GM12878 (cell line): ENCODE data around the gene SLC25A36. TPM values are rescaled to one million over a fixed set of nuclear protein-coding genes. Genes with fewer than 3 reads are reported as not detected.

Source experiments
- ATAC-seq: fragments of 200-7000 bp; cut with Tn5 transposase; 3 replicates; pipeline ENCODE4 v1.9.1; 2020; ENCODE audit warnings: mild to moderate bottlenecking, moderate library complexity
- Bru-seq: library from RNA; stranded (reverse); fragments of 400-500 nt; gene quantifications from one replicate; lab custom pipeline; 2021; lab: Mats Ljungman, UMichigan
- BruChase-seq, 2 experiments: library from RNA; stranded (reverse); fragments of 400-500 nt; gene quantifications; one replicate each; lab custom pipeline; 2021; lab: Mats Ljungman, UMichigan
- BruUV-seq: library from RNA; stranded (reverse); fragments of 400-500 nt; replicated peaks from 2 replicates; lab custom pipeline; 2021; lab: Mats Ljungman, UMichigan
- CTCF ChIA-PET: fragments of 300-600 bp; sonication (Branson Sonifier 250); formaldehyde crosslinking; extraction: SDS; loops from one replicate; lab custom pipeline; 2021; ENCODE audit warnings: inconsistent platforms; lab: Yijun Ruan, JAX
- POLR2A ChIA-PET: fragments of 350-600 bp; formaldehyde crosslinking; extraction: SDS; loops from one replicate; lab custom pipeline; 2021; ENCODE audit warnings: inconsistent platforms; lab: Charles Lee
- RAD21 ChIA-PET: fragments of 300-600 bp; sonication (Branson Sonifier 250); formaldehyde crosslinking; loops from one replicate; lab custom pipeline; 2023; ENCODE audit warnings: antibody characterized with exemption; ENCODE audit not compliant: unreplicated experiment; lab: Charles Lee
- SMC1A ChIA-PET: fragments of 300-600 bp; sonication (Branson Sonifier 250); formaldehyde crosslinking; loops from one replicate; lab custom pipeline; 2023; ENCODE audit not compliant: unreplicated experiment, uncharacterized antibody; lab: Charles Lee
- DNase-seq: peaks from one replicate; pipeline ENCODE4 v3.0.0-alpha.2; 2011; ENCODE audit warnings: low read depth, low spot score
- FAIRE-seq: peaks from 3 replicates; lab custom pipeline; 2011; peaks lifted over from hg19 to GRCh38; lab: Jason Lieb, UNC
- H2AFZ ChIP-seq: 2 replicates; pipeline ENCODE4 v1.6.0; 2011; ENCODE audit warnings: low read depth, low read length, control low read depth; ENCODE audit not compliant: control insufficient read depth
- H3K27ac ChIP-seq: 2 replicates; pipeline ENCODE4 v1.5.1; 2011; ENCODE audit warnings: control low read depth; ENCODE audit not compliant: control insufficient read depth, insufficient read depth
- H3K27me3 ChIP-seq, 2 experiments: replicated peaks in 1 of 2; 2 replicates each; pipeline versions ENCODE4 v1.6.0 to v1.6.1; 2011; ENCODE audit warnings: low read length in 1 of 2; ENCODE audit not compliant: control insufficient read depth in 2 of 2, insufficient read depth in 2 of 2
- H3K36me3 ChIP-seq, 2 experiments: 2 replicates each; pipeline ENCODE4 v1.5.1; 2011; ENCODE audit warnings: low read length in 1 of 2; ENCODE audit not compliant: control insufficient read depth in 2 of 2, insufficient read depth in 2 of 2
- H3K4me1 ChIP-seq: 2 replicates; pipeline ENCODE4 v1.6.1; 2011; ENCODE audit warnings: mild to moderate bottlenecking, low read length, moderate library complexity, mixed read lengths; ENCODE audit not compliant: control insufficient read depth, insufficient read depth
- H3K4me2 ChIP-seq: 2 replicates; pipeline ENCODE4 v1.6.0; 2011; ENCODE audit warnings: control low read depth; ENCODE audit not compliant: control insufficient read depth, insufficient read depth
- H3K4me3 ChIP-seq: fragments of 200-600 bp; sonication (generic); 2 replicates; pipeline ENCODE4 v1.5.1; 2016
- H3K79me2 ChIP-seq: 2 replicates; pipeline ENCODE4 v1.6.0; 2011; ENCODE audit warnings: low read length; ENCODE audit not compliant: control insufficient read depth, insufficient read depth
- H3K9ac ChIP-seq: 2 replicates; pipeline ENCODE4 v1.8.0; 2011; ENCODE audit warnings: low read length, control low read depth, mixed read lengths; ENCODE audit not compliant: control insufficient read depth, insufficient read depth
- H3K9me3 ChIP-seq: replicated peaks from 3 replicates; pipeline ENCODE4 v1.5.1; 2011; ENCODE audit warnings: mild to moderate bottlenecking, low read length; ENCODE audit not compliant: control insufficient read depth, insufficient read depth
- H4K20me1 ChIP-seq: 2 replicates; pipeline ENCODE4 v1.6.0; 2011; ENCODE audit not compliant: control insufficient read depth, insufficient read depth
- ATF3 ChIP-seq: IDR thresholded peaks from 2 replicates; pipeline ENCODE4 v1.6.1; 2011; ENCODE audit warnings: low read depth, mild to moderate bottlenecking, low read length, moderate library complexity, borderline replicate concordance; ENCODE audit errors: extremely low read depth
- BHLHE40 ChIP-seq, 2 experiments: fragments of 450-650 bp in 1 of 2; IDR thresholded peaks; 2 replicates each; pipeline ENCODE4 v1.6.1; 2011 to 2017; ENCODE audit warnings: low read depth in 2 of 2, borderline replicate concordance in 1 of 2, improper control_type of control experiment in 1 of 2, low read length in 1 of 2, mild to moderate bottlenecking in 1 of 2
- BRCA1 ChIP-seq: IDR thresholded peaks from 2 replicates; pipeline ENCODE4 v1.6.1; 2011; ENCODE audit warnings: low read depth, low read length, improper control_type of control experiment
- CREM ChIP-seq: IDR thresholded peaks from 2 replicates; pipeline ENCODE4 v1.6.1; 2014; ENCODE audit warnings: antibody characterized with exemption, low read depth
- EED ChIP-seq: sonication (generic); IDR thresholded peaks from 2 replicates; pipeline ENCODE4 v1.6.1; 2016; ENCODE audit warnings: antibody characterized with exemption, low read depth
- FOXK2 ChIP-seq: fragments of 450-650 bp; IDR thresholded peaks from 2 replicates; pipeline ENCODE4 v1.6.1; 2017; ENCODE audit warnings: mild to moderate bottlenecking, moderate library complexity
- GATAD2B ChIP-seq: fragments of 450-650 bp; conservative IDR thresholded peaks from 2 replicates; pipeline ENCODE4 v1.6.1; 2017; ENCODE audit warnings: low read depth, mild to moderate bottlenecking, moderate library complexity
- IKZF1 ChIP-seq: fragments of 450-650 bp; conservative IDR thresholded peaks from 2 replicates; pipeline ENCODE4 v1.6.1; 2017; ENCODE audit warnings: antibody characterized with exemption, mild to moderate bottlenecking
- JUNB ChIP-seq: IDR thresholded peaks from 2 replicates; pipeline ENCODE4 v1.6.1; 2016; ENCODE audit warnings: antibody characterized with exemption, mild to moderate bottlenecking
- MTA2 ChIP-seq: fragments of 450-650 bp; IDR thresholded peaks from 2 replicates; pipeline ENCODE4 v1.6.1; 2016; ENCODE audit warnings: low read depth, mild to moderate bottlenecking, moderate library complexity
- NR2C1 ChIP-seq: fragments of 450-650 bp; IDR thresholded peaks from 2 replicates; pipeline ENCODE4 v1.6.1; 2017; ENCODE audit warnings: antibody characterized with exemption, mild to moderate bottlenecking, moderate library complexity
- PAX8 ChIP-seq: fragments of 450-650 bp; IDR thresholded peaks from 2 replicates; pipeline ENCODE4 v1.6.1; 2017; ENCODE audit warnings: mild to moderate bottlenecking, moderate library complexity
- RUNX3 ChIP-seq: IDR thresholded peaks from 2 replicates; pipeline ENCODE4 v1.6.1; 2012; ENCODE audit warnings: low read length, inconsistent platforms
- SIN3A ChIP-seq: IDR thresholded peaks from 2 replicates; pipeline ENCODE4 v1.6.1; 2012; ENCODE audit warnings: low read depth, low read length, improper control_type of control experiment
- TAF1 ChIP-seq: IDR thresholded peaks from 2 replicates; pipeline ENCODE4 v1.6.1; 2011; ENCODE audit warnings: mild to moderate bottlenecking, low read depth, low read length, borderline replicate concordance
- WRNIP1 ChIP-seq: IDR thresholded peaks from 2 replicates; pipeline ENCODE4 v1.6.1; 2011; ENCODE audit warnings: low read depth, low read length, improper control_type of control experiment, borderline replicate concordance
- YBX1 ChIP-seq: fragments of 450-650 bp; IDR thresholded peaks from 2 replicates; pipeline ENCODE4 v1.6.1; 2016; ENCODE audit warnings: antibody characterized with exemption
- YY1 ChIP-seq: IDR thresholded peaks from 2 replicates; pipeline ENCODE4 v1.6.1; 2011; ENCODE audit warnings: low read depth, mild to moderate bottlenecking, low read length
- WGBS: methylation state at CpG from one replicate; pipeline ENCODE4 v1.1.6; 2016; ENCODE audit warnings: low lambda C conversion rate; ENCODE audit not compliant: insufficient replicate concordance, insufficient coverage; ENCODE audit errors: missing lambda C conversion rate; 5-methylcytosine and 5-hydroxymethylcytosine counted together
- in situ Hi-C: fragments of 300-500 bp; cut with MboI; formaldehyde crosslinking; loops from 9 replicates; pipeline ENCODE4 v1.14.3; 2018; ENCODE audit warnings: mixed read lengths
- intact Hi-C: fragments of 100-400 bp; cut with micrococcal nuclease; formaldehyde crosslinking; loops from one replicate; pipeline ENCODE4 v1.14.2; 2022; ENCODE audit not compliant: unreplicated experiment
- long read RNA-seq, 2 experiments: library from polyadenylated mRNA; unstranded; transcript quantifications; one replicate each; pipeline ENCODE4 v2.0.0, GENCODE V29; 2019 to 2020
- polyA minus RNA-seq, 3 experiments: library from RNA; depleted of rRNA, polyadenylated mRNA; stranded (reverse); fragments of >200 nt; gene quantifications; 2 replicates each; pipeline ENCODE4 v1.2.3, GENCODE V29; 2011
- polyA plus RNA-seq, 11 experiments: library from polyadenylated mRNA; depleted of rRNA in 4 of 11; unstranded in 6 of 11; stranded (reverse) in 5 of 11; fragments of >200 nt; fragmentation: Nextera tagmentation in 4 of 11; fragmentation: Illumina TruSeq in 1 of 11; extraction: Ambion mirVana in 4 of 11; extraction: Trizol in 1 of 11; gene quantifications; 1 replicate in 1 of 11; 2 replicates in 10 of 11; pipeline versions ENCODE4 v1.2.1 to v1.2.3, GENCODE V29; 2011 to 2016; ENCODE audit warnings: inconsistent platforms in 2 of 11, missing spikeins in 2 of 11, low read depth in 1 of 11
- total RNA-seq, 4 experiments: library from RNA; depleted of rRNA in 3 of 4; stranded (reverse); fragments of >200 nt in 3 of 4; fragmentation: Illumina TruSeq in 1 of 4; extraction: Trizol in 1 of 4; gene quantifications; 2 replicates each; pipeline versions ENCODE4 v1.2.1 to v1.2.3, GENCODE V29; 2013 to 2021

Gene SLC25A36
- 702 and 710 TPM in 2 replicates for total RNA-seq (2013; cell fraction: nucleolus; rRNA removed)
- total RNA-seq (2014; rRNA removed) (53.4 and 53.8 TPM in 2 replicates), total RNA-seq (2014; rRNA removed; fragmentation: Illumina TruSeq; extraction: Trizol) (45.0 and 53.3 TPM in 2 replicates), total RNA-seq (2021) (53.8 and 56.9 TPM in 2 replicates), polyA plus RNA-seq (2011; rRNA removed) (183 and 346 TPM in 2 replicates), polyA plus RNA-seq (2014; fragmentation: Illumina TruSeq; extraction: Trizol) (54.3 and 75.6 TPM in 2 replicates), polyA plus RNA-seq (2014; fragmentation: Nextera tagmentation; extraction: Ambion mirVana) (10 to 100 TPM; 13.0 to 14.0 TPM), polyA plus RNA-seq (2014; rRNA removed) (39.3 and 41.1 TPM in 2 replicates), polyA plus RNA-seq (2016; fragmentation: Nextera tagmentation; extraction: Ambion mirVana) (10 to 100 TPM; 40.1 to 50.3 TPM), polyA minus RNA-seq (2011; rRNA and poly(A)+ RNA removed) (91.4 and 115 TPM in 2 replicates), Bru-seq, nascent RNA (percentile 96 among the genes with signal in this experiment), BruChase-seq, experiment 1, labeled RNA remaining after a 6-hour chase (percentile 91 among the genes with signal in this experiment), BruChase-seq, experiment 2, labeled RNA remaining after a 2-hour chase (percentile 96 among the genes with signal in this experiment)
- polyA plus RNA-seq (2011; ENCODE audit: low read depth) = 24.6 TPM
- 46.2 and 48.8 TPM in 2 replicates for polyA plus RNA-seq (2011; cell fraction: cytosol; rRNA removed)
- 176 and 315 TPM in 2 replicates for polyA plus RNA-seq (2011; cell fraction: nucleus; rRNA removed)
- 45.1 and 72.0 TPM in 2 replicates for polyA plus RNA-seq (2012)
- polyA minus RNA-seq (2011; cell fraction: cytosol; rRNA and poly(A)+ RNA removed) = 39.3 and 48.6 TPM in 2 replicates
- 155 and 196 TPM in 2 replicates for polyA minus RNA-seq (2011; cell fraction: nucleus; rRNA and poly(A)+ RNA removed)
- long read RNA-seq, experiment 1, transcript SLC25A36-201 (7 exons, 1,301 nt) = major isoform, 7 of 13 reads
- long read RNA-seq, experiment 1, partial matches to known transcripts = 0 of 13 reads
- long read RNA-seq, experiment 1, other reads (novel, unspliced or antisense) = 5 of 13 reads
- long read RNA-seq, experiment 2, transcript SLC25A36-208 (4 exons, 3,537 nt) = minor isoform, 5 of 114 reads
- long read RNA-seq, experiment 2, transcript SLC25A36-201 (7 exons, 1,301 nt) = major isoform, 47 of 114 reads
- long read RNA-seq, experiment 2, transcript SLC25A36-205 (8 exons, 1,163 nt) = minor isoform, 5 of 114 reads
- long read RNA-seq, experiment 2, partial matches to known transcripts = 12 of 114 reads
- long read RNA-seq, experiment 2, other reads (novel, unspliced or antisense) = 42 of 114 reads

- CTCF ChIA-PET = interaction anchor here (1.2 to 3.1 kb wide), 3 partner anchors 12 to 290 kb away, joined by 3 to 13 read pairs (median 3); partner anchors contain the start of gene PXYLP1
- H4K20me1 ChIP-seq = no peaks in the 10 kb centered on the region
- peak; percentile 76; the same call in 1 of the 2 replicates for TF ChIP-seq TAF1
- peak; percentile 67 for TF ChIP-seq IKZF1
- peak; percentile 26; the same call in 1 of the 2 replicates for TF ChIP-seq EED
- TF ChIP-seq FOXK2 = peak; percentile 90
- 0 out of 2 replicates have a peak, but pooled peaks have one; percentile 18 for TF ChIP-seq MTA2
- TF ChIP-seq BRCA1 = peak; percentile 42; the same call in 1 of the 2 replicates
- peak; percentile 99 for TF ChIP-seq BHLHE40 (IDR thresholded peaks at IDR 0.05; ENCODE audit: borderline replicate concordance in 1 of 2, low read depth in 2 of 2, low read length in 1 of 2)
- TF ChIP-seq NR2C1 = peak; percentile 81
- peak; percentile 96 for TF ChIP-seq CREM
- TF ChIP-seq PAX8 = no peak
- no peak for TF ChIP-seq YBX1
- peak; percentile 72; the same call in 1 of the 2 replicates for TF ChIP-seq YY1
- TF ChIP-seq ATF3 = no peak
- peak; percentile 71; the same call in 1 of the 2 replicates for TF ChIP-seq SIN3A
- no peak for TF ChIP-seq JUNB
- TF ChIP-seq RUNX3 = 0 out of 2 replicates have a peak, but pooled peaks have one; percentile 31
- peak; percentile 66; the same call in 1 of the 2 replicates for TF ChIP-seq GATAD2B
- peak; percentile 57; the same call in 1 of the 2 replicates for TF ChIP-seq WRNIP1
These were observed at the start of gene SLC25A36 for GRCh38 chr3:140941434-140942220. SLC25A36 (plus strand) TSS chr3:140941836; CDS start chr3:140942055, 219 bp downstream.

More at GRCh38 chr3:140941434-140942220, at the start of gene SLC25A36:
- SMC1A ChIA-PET = no interaction called here
- BruUV-seq = no TSS peak
- Histone ChIP-seq H3K4me2 (peak within 1 kb of the TSS; percentile 89), H3K79me2 (peaks cover 49% of the 10 kb centered on the region), H3K36me3 (no peaks in the 10 kb centered on the region), H2AFZ (peak within 1 kb of the TSS; percentile 95), H3K27ac (peak within 1 kb of the TSS; percentile 79), H3K27me3 (no peaks in the 10 kb centered on the region), H3K4me1 (peaks cover 3% of the 10 kb centered on the region; the same call in 1 of the 2 replicates), H3K9me3 (no peaks in the 10 kb centered on the region), H3K9ac (peak within 1 kb of the TSS; percentile 93), H3K4me3 (peak within 1 kb of the TSS; percentile 94)
- ATAC-seq (peak; percentile 95), FAIRE-seq (peak; percentile 96), DNase-seq (peak; percentile 98)
- intact Hi-C loops = no loop called here
- 1% methylated on average over 59 of the region's 72 CpGs for WGBS
- POLR2A ChIA-PET = interaction anchor here (0.5 to 0.6 kb wide), 2 partner anchors 102 to 437 kb away, joined by 3 to 6 read pairs; no protein-coding TSS in a partner anchor
- in situ Hi-C loops = no loop called here
- RAD21 ChIA-PET = interaction anchor here (1.5 kb wide), 1 partner anchor 11 kb away, joined by 3 read pairs; no protein-coding TSS in a partner anchor
